ENCODE measurements around the gene REG4.
"Not testable (repeated sequence)": the region's sequence is repeated elsewhere in the genome, so short reads cannot be mapped to it uniquely, and the experiment has no call there.

The REG4 gene

GRCh38 chr1:119806489-119806888 is 4.8 kb downstream of the REG4 start:
- no peak for DNase-seq (ENCODE audit: low read depth)

DNA sequence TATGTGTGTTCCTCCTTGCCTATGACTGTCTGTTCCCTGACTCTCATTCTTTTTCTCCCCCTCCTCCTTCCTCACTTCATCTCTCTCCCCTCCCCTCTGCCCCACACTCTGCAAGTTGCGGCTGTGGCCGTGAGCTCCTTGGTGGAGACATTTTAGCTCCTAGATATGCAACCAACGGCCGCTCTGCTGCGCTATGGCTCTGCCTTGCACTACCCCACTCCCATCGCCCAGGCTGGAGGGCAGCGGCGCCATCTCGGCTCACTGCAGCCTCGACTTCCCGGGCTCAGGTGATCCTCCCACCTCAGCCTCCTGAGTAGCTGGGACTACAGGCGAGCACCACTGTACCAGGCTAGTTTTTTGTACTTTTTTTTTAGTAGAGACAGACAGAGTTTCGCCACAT is 5.5 kb downstream of the REG4 start:
- DNase-seq (ENCODE audit: low read depth) = no peak

DNA sequence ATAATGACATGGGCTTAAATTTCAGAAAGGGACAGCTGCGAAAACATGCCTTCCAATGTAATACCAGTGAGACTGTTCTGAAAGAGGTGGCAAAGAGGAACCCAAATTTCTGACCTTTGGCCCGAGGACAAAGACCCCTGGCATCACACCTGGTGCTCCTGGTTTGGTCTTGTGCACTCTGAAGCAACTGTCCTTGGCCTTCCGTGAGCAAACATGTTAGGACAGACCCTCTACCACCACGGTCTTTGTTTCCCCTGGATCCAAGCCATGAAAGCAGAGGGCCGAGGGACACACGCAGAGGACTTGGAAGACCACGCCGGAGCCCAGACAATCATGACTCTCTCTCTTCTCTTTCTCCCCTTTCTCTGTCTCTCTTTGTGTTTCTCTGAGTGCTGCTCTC is 6.0 kb downstream of the REG4 start:
- DNase-seq (ENCODE audit: low read depth) = no peak

- no peak for DNase-seq (ENCODE audit: low read depth)
Observed at GRCh38 chr1:119799599-119800177, 11.6 kb downstream of the REG4 start.

DNA sequence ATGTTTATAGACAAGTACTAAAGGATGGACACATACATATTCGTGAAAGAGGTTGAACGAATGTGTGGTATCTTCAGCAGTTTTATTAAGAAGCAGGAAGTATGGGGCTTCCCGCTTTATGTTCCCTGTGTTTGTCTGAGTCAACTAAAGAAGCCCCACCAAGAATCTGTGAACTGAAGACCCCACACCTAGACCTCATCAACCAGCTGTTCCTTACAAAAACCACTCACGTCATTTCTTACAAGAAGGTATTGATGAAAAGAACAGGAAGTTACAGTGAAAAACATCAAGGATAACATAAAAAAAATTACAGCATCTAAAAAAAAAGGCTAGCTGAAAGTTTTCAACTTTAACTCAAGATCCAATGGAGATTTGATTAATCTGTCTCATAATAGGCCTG is 12.3 kb downstream of the REG4 start:
- no peak for DNase-seq (ENCODE audit: low read depth)

DNA sequence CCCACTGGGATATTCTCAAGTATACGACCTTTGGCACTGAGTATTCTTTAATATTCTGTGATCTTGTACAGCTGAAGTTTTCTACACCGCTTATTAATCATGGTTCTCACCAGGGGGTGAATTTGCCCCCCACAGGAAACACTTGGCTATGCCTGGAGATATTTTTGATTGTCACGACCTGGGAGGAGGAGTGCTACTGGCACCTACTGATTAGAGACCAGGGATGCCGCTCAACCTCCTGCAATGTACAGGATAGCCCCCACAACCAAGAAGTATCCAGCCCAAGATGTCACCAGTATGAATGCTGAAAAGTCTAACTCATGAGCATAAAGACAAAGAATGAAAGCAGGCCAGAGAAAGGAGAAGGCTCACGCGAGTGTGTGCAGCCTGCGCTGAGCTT is 13.7 kb downstream of the REG4 start:
- no peak for DNase-seq (ENCODE audit: low read depth)

DNA sequence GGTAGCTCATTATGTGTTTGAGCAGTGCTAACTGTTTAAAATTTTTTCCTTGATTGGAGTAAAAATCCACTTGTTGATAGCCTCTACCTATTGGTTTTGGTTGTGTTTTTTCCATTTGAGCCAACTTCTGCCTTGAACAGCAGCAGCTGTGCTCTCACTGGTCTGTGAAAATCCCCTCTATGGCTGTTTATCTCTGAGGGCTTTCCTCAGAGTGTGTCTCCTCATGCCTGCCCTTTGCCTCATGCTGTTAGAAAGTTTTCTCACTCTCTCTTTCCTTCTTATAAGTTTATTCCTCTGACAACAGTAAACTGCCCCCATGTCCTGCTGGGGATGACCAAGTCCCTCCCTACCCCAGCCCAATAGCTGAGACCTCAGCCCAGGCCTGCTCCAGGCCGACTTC is 14.1 kb downstream of the REG4 start:
- DNase-seq (ENCODE audit: low read depth) = no peak

- no peak for DNase-seq (ENCODE audit: low read depth)
Observed at GRCh38 chr1:119795261-119796200, 15.7 kb downstream of the REG4 start.

DNA sequence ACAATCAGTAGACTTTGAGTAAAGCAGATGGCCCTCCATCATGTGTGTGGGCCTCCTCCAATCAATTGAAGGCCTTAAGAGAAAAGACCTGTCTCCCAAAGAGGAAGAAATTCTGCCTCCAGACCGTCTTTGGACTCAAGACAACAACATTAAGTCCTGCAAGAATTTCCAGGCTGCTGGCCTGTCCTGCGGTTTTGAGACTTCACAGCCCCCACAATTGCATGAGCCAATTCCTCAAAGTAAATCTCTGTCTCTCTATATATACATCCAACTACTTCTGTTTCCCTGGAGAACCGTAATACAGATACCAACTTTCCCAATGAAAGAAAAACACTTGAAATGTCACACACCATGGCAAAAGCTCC is 16.4 kb downstream of the REG4 start:
- no peak for DNase-seq (ENCODE audit: low read depth)

DNA sequence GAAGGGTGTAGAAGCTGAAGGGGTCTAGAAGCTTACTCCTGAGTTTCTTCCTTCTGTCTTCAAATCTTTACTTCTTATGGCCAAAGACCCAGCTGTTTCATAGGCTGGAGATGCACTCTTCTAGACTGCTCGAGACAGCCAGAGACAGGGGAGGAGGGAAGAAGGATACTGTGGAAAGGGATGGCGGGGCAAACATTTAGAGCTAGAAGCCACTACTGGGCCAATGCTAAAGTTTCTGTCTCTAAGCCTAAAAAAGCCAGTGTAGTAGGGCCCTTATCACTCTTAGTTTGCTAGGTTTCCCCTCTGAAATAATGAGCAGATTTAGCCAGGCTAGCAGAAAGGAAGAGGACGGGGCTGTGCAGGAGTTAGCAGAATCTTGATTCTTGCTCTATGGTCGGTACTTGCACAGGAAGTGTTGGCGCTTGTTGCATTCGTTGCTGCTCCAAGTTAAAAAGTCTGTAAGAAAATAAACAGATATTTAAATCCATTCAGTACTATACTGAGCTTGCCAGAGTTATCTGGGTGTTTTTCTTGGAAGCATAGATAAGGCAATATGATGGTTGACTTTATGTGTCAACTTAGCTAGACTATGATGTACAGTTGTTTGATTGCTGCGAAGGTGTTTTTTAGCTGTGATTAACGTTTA is 16.9 kb downstream of the REG4 start:
- no peak for DNase-seq (ENCODE audit: low read depth)

GRCh38 chr1:119791377-119791776 is 19.9 kb downstream of the REG4 start:
- DNase-seq (ENCODE audit: low read depth) = no peak

DNA sequence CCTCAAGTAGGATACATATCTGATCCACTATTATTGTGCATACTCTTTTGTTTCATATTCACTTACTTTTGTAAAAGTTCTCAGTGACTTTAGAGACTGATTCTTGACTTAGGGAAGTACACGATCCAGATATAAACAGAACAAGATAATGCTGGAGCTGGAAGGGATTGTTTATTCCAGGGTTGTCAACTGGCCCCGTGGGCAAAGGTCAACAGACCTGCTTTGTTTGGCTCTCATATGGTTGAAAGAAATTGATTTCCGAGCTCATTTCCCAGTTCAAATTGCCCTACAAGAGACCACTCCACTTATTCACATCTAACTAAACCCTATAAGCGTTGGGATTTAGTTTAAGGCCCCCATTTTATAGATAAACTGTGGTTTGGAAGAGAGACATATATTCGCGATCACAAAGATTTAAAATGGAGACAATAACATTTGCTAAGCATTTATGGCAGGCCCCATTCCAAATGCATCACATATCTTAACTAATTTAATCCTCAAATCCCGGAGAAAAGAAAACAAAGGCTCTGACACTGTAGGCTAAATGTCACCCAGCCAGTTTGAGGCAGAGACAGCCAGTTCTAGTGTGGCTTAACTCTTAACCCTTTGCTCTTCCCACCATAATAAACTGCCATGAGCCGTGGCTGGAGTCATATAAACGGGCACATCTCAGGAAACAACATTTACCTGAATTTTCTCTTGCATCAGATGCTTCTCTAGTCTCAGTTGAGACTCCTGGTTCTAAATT is 20.6 kb downstream of the REG4 start:
- DNase-seq (ENCODE audit: low read depth) = no peak

- DNase-seq (ENCODE audit: low read depth) = no peak
Observed at GRCh38 chr1:119787776-119788175, 23.5 kb downstream of the REG4 start.

GRCh38 chr1:119786473-119787050 is 24.7 kb downstream of the REG4 start:
- not testable (repeated sequence) for DNase-seq (ENCODE audit: low read depth)

GRCh38 chr1:119786046-119786445 is 25.2 kb downstream of the REG4 start:
- not testable (repeated sequence) for DNase-seq (ENCODE audit: low read depth)

GRCh38 chr1:119784191-119784781 is 27.0 kb downstream of the REG4 start:
- no peak for DNase-seq (ENCODE audit: low read depth)

DNA sequence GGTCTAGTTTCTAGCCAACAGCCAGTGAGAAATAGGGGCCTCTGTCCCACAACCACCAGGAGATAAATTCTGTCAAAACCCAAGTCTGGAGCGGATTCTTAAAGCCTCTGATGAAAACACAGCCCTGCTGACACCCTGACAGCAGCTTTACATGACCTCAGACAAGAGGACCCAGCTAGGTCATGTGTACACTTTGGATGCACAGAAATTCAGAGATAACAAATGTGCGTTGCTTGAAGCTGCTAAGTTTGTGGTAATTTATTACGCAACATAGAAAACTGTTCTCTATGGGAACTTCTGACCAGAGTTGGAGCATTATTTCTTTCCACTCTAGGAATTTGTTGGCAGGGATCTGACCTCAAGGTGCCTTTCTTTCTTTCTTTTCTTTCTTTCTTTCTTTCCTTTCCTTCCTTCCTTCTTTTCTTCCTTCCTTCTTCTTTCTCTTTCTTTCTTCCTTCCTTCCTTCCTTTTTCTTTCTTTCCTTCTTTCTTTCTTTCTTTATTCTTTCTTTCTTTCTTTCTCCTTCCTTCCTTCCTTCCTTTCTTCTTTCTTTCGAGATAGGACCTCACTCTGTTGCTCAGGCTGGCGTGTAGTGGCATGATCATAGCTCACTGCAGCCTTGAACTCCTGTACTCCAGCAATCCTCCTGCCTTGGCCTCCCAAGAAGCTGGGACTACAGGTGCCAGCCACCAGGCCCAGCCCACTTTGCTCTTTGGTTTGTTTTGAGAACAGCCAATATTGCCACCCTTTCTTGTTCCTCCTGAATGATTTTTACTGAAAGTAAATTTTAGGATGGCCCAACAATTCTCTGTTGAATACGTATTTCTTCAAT is 27.7 kb downstream of the REG4 start:
- no peak for DNase-seq (ENCODE audit: low read depth)

DNA sequence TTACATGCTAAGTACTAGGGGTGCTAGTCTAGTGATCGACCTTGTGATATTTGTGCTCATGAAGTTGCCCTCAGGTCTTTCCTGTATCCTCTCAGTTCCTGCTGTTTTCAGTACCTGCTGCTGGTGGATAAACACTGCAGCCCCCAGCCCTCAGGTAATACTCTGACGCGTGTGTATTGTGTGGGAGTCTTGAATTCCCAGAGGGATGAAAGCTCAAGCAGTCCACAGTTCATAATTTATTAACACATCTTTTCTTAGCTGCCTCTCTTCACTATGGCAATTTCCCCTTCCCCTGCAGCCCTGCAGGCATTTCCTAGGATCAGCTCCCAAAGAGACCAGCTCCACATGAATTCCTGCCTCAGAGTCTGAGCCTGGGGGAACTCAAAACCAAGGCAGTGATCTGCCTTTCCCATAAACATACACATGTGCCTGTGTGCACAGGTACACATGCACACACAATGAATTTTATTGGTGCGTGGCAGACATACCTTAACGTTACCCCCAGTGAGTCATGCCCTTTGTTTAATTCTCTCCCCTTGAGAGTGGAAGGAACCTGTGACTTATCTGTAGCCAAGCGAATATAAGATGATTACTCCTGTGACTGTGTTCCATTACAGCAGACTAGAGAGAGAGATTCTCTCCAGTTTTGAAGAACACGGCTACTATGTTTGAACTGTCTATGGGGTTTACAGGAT is 28.5 kb downstream of the REG4 start:
- no peak for DNase-seq (ENCODE audit: low read depth)

- no peak for DNase-seq (ENCODE audit: low read depth)
Observed at GRCh38 chr1:119781434-119782210, 29.6 kb downstream of the REG4 start.
